ENCODE results near the gene LRRC9.

DNA sequence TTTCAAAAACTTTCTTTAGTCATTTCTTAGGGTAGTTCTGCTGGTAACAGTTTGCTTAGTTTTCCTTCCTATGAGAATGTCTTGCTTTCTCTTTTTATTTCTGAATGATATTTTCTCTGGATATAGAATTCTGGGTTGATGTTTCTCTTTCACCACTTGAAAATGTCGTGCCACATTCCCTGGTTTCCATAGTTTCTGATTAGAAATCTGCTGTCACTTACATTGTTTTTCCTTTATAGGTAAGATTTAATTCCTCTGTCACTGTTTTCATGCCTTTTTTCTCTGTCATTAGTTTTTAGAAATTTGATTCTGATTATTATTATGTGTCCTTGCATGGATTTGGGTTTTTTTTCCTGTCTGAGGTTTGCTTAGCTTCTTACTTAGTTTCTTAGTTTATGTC, 94.5 kb downstream of the LRRC9 start:
- TF ChIP-seq, protein P1, sequence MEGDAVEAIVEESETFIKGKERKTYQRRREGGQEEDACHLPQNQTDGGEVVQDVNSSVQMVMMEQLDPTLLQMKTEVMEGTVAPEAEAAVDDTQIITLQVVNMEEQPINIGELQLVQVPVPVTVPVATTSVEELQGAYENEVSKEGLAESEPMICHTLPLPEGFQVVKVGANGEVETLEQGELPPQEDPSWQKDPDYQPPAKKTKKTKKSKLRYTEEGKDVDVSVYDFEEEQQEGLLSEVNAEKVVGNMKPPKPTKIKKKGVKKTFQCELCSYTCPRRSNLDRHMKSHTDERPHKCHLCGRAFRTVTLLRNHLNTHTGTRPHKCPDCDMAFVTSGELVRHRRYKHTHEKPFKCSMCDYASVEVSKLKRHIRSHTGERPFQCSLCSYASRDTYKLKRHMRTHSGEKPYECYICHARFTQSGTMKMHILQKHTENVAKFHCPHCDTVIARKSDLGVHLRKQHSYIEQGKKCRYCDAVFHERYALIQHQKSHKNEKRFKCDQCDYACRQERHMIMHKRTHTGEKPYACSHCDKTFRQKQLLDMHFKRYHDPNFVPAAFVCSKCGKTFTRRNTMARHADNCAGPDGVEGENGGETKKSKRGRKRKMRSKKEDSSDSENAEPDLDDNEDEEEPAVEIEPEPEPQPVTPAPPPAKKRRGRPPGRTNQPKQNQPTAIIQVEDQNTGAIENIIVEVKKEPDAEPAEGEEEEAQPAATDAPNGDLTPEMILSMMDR (IDR thresholded peaks at IDR 0.05): no peak
- no peak for TF ChIP-seq POLR2A (IDR thresholded peaks at IDR 0.05)
